Testis (tissue), 3 donors: ENCODE data around the gene ACY1. TPM values are rescaled to one million over a fixed set of nuclear protein-coding genes. Genes with fewer than 3 reads are reported as not detected.

Experiments used
- DNase-seq: peaks from one replicate; pipeline ENCODE4 v3.0.0-alpha.2; 2019
- H3K27ac ChIP-seq, 2 donors: fragments of 200-600 bp; sonication (generic); one replicate each; pipeline ENCODE4 v1.5.1; 2019
- H3K27me3 ChIP-seq: fragments of 200-600 bp; sonication (generic); one replicate; pipeline ENCODE4 v1.5.1; 2019
- H3K36me3 ChIP-seq: fragments of 200-600 bp; sonication (generic); one replicate; pipeline ENCODE4 v1.5.1; 2017; ENCODE audit warnings: low read depth; ENCODE audit errors: missing control alignments
- H3K4me1 ChIP-seq: fragments of 200-600 bp; sonication (generic); one replicate; pipeline ENCODE4 v1.5.1; 2019
- H3K4me3 ChIP-seq, 2 donors: fragments of 200-600 bp; sonication (generic); one replicate each; pipeline ENCODE4 v1.5.1; 2017 to 2019
- H3K9me3 ChIP-seq: fragments of 200-600 bp; sonication (generic); one replicate; pipeline ENCODE4 v1.5.1; 2017
- POLR2A ChIP-seq: fragments of 450-650 bp; IDR thresholded peaks from one replicate; pipeline ENCODE4 v1.6.1; 2017; ENCODE audit warnings: antibody characterized with exemption, mild to moderate bottlenecking, moderate library complexity
- WGBS, 2 donors: methylation state at CpG; one replicate each; pipeline ENCODE4 v1.1.5; 2018; 5-methylcytosine and 5-hydroxymethylcytosine counted together
- intact Hi-C: fragments of 100-400 bp; cut with DNase I; formaldehyde crosslinking; loops from one replicate; pipeline ENCODE4 v1.15.1; 2023; ENCODE audit warnings: low total_unique reads
- polyA plus RNA-seq: library from polyadenylated mRNA; stranded (reverse); fragments of 350-450 nt; fragmentation: Illumina TruSeq; extraction: RNeasy Lipid Tissue Mini Kit (QIAGEN cat#74804); gene quantifications from one replicate; pipeline ENCODE4 v1.2.3, GENCODE V29; 2014; ENCODE audit warnings: low read depth, low replicate concordance; ENCODE audit not compliant: insufficient read depth
- total RNA-seq, 2 donors: library from RNA; depleted of rRNA; stranded (reverse); fragments of >200 nt; gene quantifications; one replicate each; pipeline ENCODE4 v1.2.3, GENCODE V29; 2016
- TF ChIP-seq, protein P1 (sequence below), 3 experiments: fragments of 450-650 bp in 2 of 3; fragments of 200-600 bp in 1 of 3; sonication (generic) in 1 of 3; IDR thresholded peaks; one replicate each; pipeline ENCODE4 v1.5.1; 2016 to 2019; ENCODE audit warnings: antibody characterized with exemption in 3 of 3, mild to moderate bottlenecking in 2 of 3, moderate library complexity in 1 of 3

The ACY1 gene
- total and polyA plus RNA-seq, 3 donors from 2014 or later = 16.0 to 26.7 (median 17.1) TPM

DNA sequence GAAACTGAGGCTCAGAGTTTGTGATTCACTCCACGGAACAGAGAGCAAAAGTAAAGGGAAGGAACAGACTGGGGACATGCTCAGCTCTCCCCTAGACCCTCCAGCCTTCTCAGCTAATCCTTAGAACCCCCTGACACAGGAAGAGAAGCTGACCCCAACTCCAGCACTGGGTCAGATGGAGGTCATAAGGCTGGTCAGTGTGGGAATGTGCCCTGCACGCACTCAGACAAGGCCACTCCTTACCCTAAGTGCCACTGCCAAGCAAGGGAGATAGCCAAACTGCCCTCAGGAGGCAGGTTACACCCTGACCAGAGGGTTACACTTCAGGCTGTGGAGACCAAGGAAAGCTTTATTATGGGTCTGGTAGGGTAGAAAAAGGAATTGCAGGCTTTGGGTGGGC, 11.2 kb downstream of the ACY1 start:
- Histone ChIP-seq H3K27ac (no peak overlapping the region), H3K4me1 (peaks cover 14% of the 10 kb centered on the region), H3K9me3 (no peaks in the 10 kb centered on the region), H3K27me3 (no peaks in the 10 kb centered on the region), H3K4me3 (no peak overlapping the region), H3K36me3 (no peaks in the 10 kb centered on the region)
- intact Hi-C loops = no loop called here
- 64 to 100% methylated on average over 1 to 2 of the region's 2 CpGs for WGBS, 2 donors
- DNase-seq = no peak
- no peak for TF ChIP-seq POLR2A
- TF ChIP-seq, protein P1, sequence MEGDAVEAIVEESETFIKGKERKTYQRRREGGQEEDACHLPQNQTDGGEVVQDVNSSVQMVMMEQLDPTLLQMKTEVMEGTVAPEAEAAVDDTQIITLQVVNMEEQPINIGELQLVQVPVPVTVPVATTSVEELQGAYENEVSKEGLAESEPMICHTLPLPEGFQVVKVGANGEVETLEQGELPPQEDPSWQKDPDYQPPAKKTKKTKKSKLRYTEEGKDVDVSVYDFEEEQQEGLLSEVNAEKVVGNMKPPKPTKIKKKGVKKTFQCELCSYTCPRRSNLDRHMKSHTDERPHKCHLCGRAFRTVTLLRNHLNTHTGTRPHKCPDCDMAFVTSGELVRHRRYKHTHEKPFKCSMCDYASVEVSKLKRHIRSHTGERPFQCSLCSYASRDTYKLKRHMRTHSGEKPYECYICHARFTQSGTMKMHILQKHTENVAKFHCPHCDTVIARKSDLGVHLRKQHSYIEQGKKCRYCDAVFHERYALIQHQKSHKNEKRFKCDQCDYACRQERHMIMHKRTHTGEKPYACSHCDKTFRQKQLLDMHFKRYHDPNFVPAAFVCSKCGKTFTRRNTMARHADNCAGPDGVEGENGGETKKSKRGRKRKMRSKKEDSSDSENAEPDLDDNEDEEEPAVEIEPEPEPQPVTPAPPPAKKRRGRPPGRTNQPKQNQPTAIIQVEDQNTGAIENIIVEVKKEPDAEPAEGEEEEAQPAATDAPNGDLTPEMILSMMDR (IDR thresholded peaks at IDR 0.05) = no peak

DNA sequence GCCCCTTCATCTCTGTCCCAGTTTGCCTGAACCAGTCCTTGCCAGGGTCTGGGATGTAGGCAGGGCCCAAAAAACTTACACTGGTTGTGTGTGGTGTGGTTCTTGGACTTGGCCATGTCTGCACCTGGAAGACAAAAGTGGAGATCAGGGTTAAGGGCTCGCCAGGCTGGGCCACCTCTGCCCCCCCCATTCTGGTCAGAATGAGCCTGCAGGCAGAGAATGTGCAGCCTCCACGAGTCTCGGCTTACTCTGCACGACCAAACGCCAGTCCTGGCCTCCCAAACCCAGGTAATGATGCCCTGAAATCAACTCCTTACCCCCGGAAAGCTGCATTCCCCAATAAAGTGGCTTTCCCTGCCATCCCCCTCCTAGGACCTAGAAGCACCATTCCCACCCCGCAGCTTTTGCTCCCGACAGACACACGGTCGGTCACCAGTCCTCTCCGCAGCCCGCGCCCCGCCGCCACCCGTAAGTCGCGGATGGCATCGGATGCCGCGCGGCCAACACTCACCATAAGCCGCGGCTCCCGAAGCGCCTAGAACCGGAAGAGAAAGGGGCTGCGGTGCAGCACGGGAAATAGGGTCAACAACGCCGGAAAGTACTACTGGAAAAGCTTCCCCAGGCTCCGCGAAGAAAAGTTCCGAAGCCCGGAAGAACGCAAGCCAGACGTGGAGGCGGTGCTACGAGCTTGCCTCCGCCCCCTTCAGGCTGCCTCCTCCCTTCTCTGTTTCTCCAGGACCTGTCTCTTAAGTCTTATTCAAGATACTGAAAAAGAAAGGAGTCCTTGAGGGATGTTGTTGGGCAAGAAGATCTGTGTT, 12.2 kb downstream of the ACY1 start, which contains the start of gene RPL29:
Gene RPL29 (minus strand): TSS at position 550 of the 818 bp plus-strand sequence. CDS start 434 bp downstream, at position 116.
- H3K4me3 ChIP-seq = peak within 1 kb of the TSS; percentile 70 to 92
- no peaks in the 10 kb centered on the region for H3K36me3 ChIP-seq
- peak within 1 kb of the TSS; percentile 76 to 92 for H3K27ac ChIP-seq
- no peaks in the 10 kb centered on the region for H3K27me3 ChIP-seq
- intact Hi-C loops = no loop called here
- no peaks in the 10 kb centered on the region for H3K9me3 ChIP-seq
- peak; percentile 94 for DNase-seq
- H3K4me1 ChIP-seq = peaks cover 14% of the 10 kb centered on the region
- TF ChIP-seq, protein P1 (IDR thresholded peaks at IDR 0.05) = peak in 2 of 3 experiments; percentile 15 to 28
- no peak for TF ChIP-seq POLR2A
- WGBS, 2 donors = 1% methylated on average over 25 to 40 of the region's 40 CpGs

DNA sequence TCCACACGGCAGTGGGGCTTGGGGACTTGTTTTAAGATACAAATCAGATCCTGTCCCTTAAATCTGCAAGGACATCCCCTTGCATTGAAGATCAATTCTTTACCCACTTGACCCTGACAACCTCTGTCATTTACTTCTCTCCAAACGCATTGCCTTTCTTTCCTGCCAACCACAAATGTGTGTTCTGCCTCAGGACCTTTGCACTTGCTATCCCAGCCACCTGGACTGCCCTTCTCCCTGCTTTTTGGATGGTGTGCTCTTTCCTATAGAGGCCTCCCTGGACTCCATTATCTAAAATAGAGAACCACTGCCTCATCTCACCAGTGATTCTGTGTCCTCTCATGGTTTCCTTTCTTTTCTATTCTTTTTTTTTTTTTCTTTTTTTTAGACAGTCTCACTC, 13.8 kb downstream of the ACY1 start:
- peaks cover 14% of the 10 kb centered on the region for H3K4me1 ChIP-seq
- no peaks in the 10 kb centered on the region for H3K27me3 ChIP-seq
- TF ChIP-seq POLR2A = no peak
- TF ChIP-seq, protein P1 (IDR thresholded peaks at IDR 0.05) = no peak
- intact Hi-C loops = no loop called here
- no peak overlapping the region for H3K4me3 ChIP-seq
- WGBS, 2 donors = 69 to 71% methylated on average over 2 of the region's 2 CpGs
- no peaks in the 10 kb centered on the region for H3K9me3 ChIP-seq
- no peaks in the 10 kb centered on the region for H3K36me3 ChIP-seq
- no peak overlapping the region for H3K27ac ChIP-seq
- DNase-seq = no peak

DNA sequence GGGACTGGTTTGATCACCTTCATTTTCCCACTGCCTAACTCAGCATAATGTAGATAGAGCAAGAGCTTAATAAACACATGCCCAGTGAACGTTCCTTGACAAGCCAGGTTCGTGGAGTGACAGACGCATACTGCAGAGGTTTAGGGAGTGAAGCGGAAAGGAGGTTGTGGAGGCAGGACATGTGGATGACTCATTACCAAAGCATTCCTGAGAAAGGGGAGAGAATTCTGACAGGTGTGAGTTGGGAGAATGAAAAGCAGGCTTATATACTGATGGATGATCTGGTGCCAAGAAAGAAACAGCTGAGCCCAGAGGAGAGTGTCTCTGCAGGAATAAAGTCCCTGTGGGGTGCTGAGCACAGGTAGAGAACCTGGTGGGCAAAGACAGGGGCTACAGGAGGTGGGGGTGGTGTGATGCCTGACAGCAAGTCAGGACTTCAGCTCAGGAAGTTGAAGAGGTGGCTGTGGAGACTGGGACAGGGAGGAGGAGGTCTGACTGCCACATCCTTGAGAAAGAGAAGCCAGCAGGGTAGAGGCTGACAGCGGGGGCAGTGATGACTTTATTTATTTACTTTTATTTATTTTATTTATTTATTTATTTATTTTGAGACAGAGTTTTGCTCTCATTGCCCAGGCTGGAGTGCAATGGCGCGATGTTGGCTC, 14.7 kb downstream of the ACY1 start:
- DNase-seq = no peak
- WGBS, 2 donors = 54 to 63% methylated on average over 7 of the region's 7 CpGs
- H3K9me3 ChIP-seq = no peaks in the 10 kb centered on the region
- H3K36me3 ChIP-seq = no peaks in the 10 kb centered on the region
- no peaks in the 10 kb centered on the region for H3K27me3 ChIP-seq
- intact Hi-C loops = no loop called here
- peaks cover 14% of the 10 kb centered on the region for H3K4me1 ChIP-seq
- TF ChIP-seq, protein P1 (IDR thresholded peaks at IDR 0.05) = no peak
- TF ChIP-seq POLR2A = no peak
- no peak overlapping the region for H3K27ac ChIP-seq
- no peak overlapping the region for H3K4me3 ChIP-seq
